Measurements from ENCODE around the gene GCSH. TPM values are rescaled to one million over a fixed set of nuclear protein-coding genes. Genes with fewer than 3 reads are reported as not detected.

The GCSH gene
- total RNA-seq, 2 donors from 2014 or later, result 109 to 118 TPM

DNA sequence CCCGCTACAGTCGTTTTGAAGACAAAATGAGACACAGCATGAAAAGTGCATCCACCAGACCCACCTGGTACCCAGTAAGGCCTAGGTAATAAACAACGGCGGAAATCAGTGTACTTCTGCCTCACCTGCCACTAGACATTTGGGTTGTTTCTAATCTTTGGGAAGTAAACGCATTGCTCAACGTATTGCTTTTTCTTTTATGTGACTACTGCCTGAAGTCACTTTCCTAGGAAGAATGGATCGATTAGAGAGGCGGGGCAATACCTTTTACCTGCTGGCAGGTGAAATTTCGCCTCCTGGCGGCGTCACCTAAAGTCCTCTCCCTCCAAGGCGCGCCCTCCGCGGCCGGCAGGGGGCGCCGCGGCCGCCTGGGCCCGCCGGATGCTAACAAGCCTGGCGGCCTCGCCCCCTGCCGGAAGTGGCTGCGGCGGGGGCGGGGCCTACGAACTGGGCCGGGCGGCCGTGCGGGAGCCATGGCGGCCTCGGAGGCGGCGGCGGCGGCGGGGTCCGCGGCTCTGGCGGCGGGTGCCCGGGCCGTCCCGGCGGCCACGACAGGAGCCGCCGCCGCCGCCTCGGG, 60.7 kb downstream of the GCSH start, which contains the start of gene ATMIN:
ATMIN (plus strand) TSS at position 445 of the 577 bp plus-strand sequence; CDS start at position 474, 29 bp downstream.
- H3K4me3 Mint-ChIP-seq, result peak within 1 kb of the TSS; percentile 79
- H3K9me3 Mint-ChIP-seq, result peaks cover 13% of the 10 kb centered on the region
- DNase-seq, result peak; percentile 97
- no peak within 1 kb of the TSS for H3K27ac ChIP-seq (ENCODE audit: low read depth, low read length)
- WGBS, 2 experiments (ENCODE audit: insufficient coverage in 1 of 2, insufficient read length in 1 of 2), result 7 to 65% methylated on average over 6 to 54 of the region's 54 CpGs
- H3K27ac Mint-ChIP-seq, result peak within 1 kb of the TSS; percentile 84
- peaks cover 22% of the 10 kb centered on the region for H3K4me1 Mint-ChIP-seq
- no peaks in the 10 kb centered on the region for H3K27me3 Mint-ChIP-seq (ENCODE audit: insufficient read depth)
- H3K4me1 ChIP-seq (ENCODE audit: control insufficient read depth, insufficient read depth, low read length), result peaks cover 4% of the 10 kb centered on the region
- H3K27me3 ChIP-seq (ENCODE audit: control insufficient read depth, insufficient read depth, low read length, poor library complexity, severe bottlenecking), result no peaks in the 10 kb centered on the region
- TF ChIP-seq, protein P1, sequence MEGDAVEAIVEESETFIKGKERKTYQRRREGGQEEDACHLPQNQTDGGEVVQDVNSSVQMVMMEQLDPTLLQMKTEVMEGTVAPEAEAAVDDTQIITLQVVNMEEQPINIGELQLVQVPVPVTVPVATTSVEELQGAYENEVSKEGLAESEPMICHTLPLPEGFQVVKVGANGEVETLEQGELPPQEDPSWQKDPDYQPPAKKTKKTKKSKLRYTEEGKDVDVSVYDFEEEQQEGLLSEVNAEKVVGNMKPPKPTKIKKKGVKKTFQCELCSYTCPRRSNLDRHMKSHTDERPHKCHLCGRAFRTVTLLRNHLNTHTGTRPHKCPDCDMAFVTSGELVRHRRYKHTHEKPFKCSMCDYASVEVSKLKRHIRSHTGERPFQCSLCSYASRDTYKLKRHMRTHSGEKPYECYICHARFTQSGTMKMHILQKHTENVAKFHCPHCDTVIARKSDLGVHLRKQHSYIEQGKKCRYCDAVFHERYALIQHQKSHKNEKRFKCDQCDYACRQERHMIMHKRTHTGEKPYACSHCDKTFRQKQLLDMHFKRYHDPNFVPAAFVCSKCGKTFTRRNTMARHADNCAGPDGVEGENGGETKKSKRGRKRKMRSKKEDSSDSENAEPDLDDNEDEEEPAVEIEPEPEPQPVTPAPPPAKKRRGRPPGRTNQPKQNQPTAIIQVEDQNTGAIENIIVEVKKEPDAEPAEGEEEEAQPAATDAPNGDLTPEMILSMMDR (conservative IDR thresholded peaks at IDR 0.05), result peak; percentile 100
- H3K9me3 ChIP-seq (ENCODE audit: control insufficient read depth, low read length), result peaks cover 14% of the 10 kb centered on the region
- peaks cover 26% of the 10 kb centered on the region for H3K36me3 Mint-ChIP-seq (ENCODE audit: low read depth)
- H3K36me3 ChIP-seq (ENCODE audit: control insufficient read depth, insufficient read depth, low read length), result peaks cover 19% of the 10 kb centered on the region
- peak within 1 kb of the TSS; percentile 95 for H3K4me3 ChIP-seq (ENCODE audit: low read length)
- H3K9ac ChIP-seq (ENCODE audit: extremely low read depth, low read length, poor library complexity, severe bottlenecking), result peak within 1 kb of the TSS; percentile 81

Other genes with a start within 250 kb of the GCSH start
- gene CMC2, start 89.5 kb downstream of the GCSH start, total RNA-seq, result 100 to 1,000 TPM in 1 of 2 donors, 10 to 100 TPM in 1; 73.8 to 103 TPM
- 10 to 100 TPM; 45.1 to 52.8 TPM for gene CENPN, start 89.2 kb downstream of the GCSH start, total RNA-seq
- 10 to 100 TPM; 45.7 to 53.6 TPM for gene ATMIN, start 60.6 kb downstream of the GCSH start, total RNA-seq
- gene C16orf46, start 19.2 kb downstream of the GCSH start, total RNA-seq, result 1 to 10 TPM; 2.9 to 3.9 TPM
- gene BCO1, start 142.3 kb upstream of the GCSH start, total RNA-seq, result under 1 TPM; 0.42 to 0.62 TPM
- gene GAN, start 218.6 kb upstream of the GCSH start, total RNA-seq, result 10 to 100 TPM; 23.4 to 28.9 TPM

Data from endodermal cell (in vitro differentiated cells).